Pancreas (tissue), 10 donors: ENCODE data around the gene NEGR1. TPM values are rescaled to one million over a fixed set of nuclear protein-coding genes. Genes with fewer than 3 reads are reported as not detected.
"Not testable (repeated sequence)": the region's sequence is repeated elsewhere in the genome, so short reads cannot be mapped to it uniquely, and the experiment has no call there.

ENCODE experiments used
- ATAC-seq, 4 donors: fragments of 200-7000 bp; cut with Tn5 transposase; one replicate each; pipeline versions ENCODE4 v1.8.0 to v1.9.1; 2020; ENCODE audit warnings: mild to moderate bottlenecking in 4 of 4, moderate library complexity in 4 of 4
- DNase-seq, 6 donors: peaks; one replicate each; pipeline ENCODE4 v3.0.0-alpha.2; 2020
- FAIRE-seq: peaks from 2 replicates; lab custom pipeline; 2012; peaks lifted over from hg19 to GRCh38; lab: Jason Lieb, UNC
- H3K27ac ChIP-seq, 4 donors: fragments of 200-600 bp; sonication (generic); 1 replicate in 3 of 4; 2 replicates in 1 of 4; pipeline versions ENCODE4 v1.5.0 to v1.8.0; 2020
- H3K27me3 ChIP-seq, 4 donors: fragments of 200-600 bp; one replicate each; pipeline ENCODE4 v1.8.0; 2021
- H3K36me3 ChIP-seq, 3 donors: fragments of 200-600 bp; sonication (generic) in 1 of 3; one replicate each; pipeline versions ENCODE4 v1.5.0 to v1.8.0; 2020 to 2021
- H3K4me1 ChIP-seq, 3 donors: fragments of 200-600 bp; one replicate each; pipeline ENCODE4 v1.8.0; 2021
- H3K4me3 ChIP-seq, 4 donors: fragments of 200-600 bp; sonication (generic) in 2 of 4; one replicate each; pipeline versions ENCODE4 v1.5.0 to v1.8.0; 2020 to 2021
- H3K9me3 ChIP-seq, 4 donors: fragments of 200-600 bp; one replicate each; pipeline ENCODE4 v1.8.0; 2021
- CTCF ChIP-seq, 4 donors: fragments of 200-600 bp; sonication (generic) in 3 of 4; IDR thresholded peaks; one replicate each; pipeline versions ENCODE4 v1.5.0 to v1.8.0; 2021; ENCODE audit warnings: antibody characterized with exemption in 4 of 4
- WGBS, 2 donors: extraction: QIAGEN DNeasy Blood & Tissue Kit; methylation state at CpG; one replicate each; pipeline ENCODE4 v1.1.7; 2013; 5-methylcytosine and 5-hydroxymethylcytosine counted together
- intact Hi-C, 3 donors: fragments of 100-400 bp; cut with DNase I; formaldehyde crosslinking; loops; one replicate each; pipeline versions ENCODE4 v1.11.1 to v1.14.2; 2022
- polyA plus RNA-seq, 2 donors: library from polyadenylated mRNA; stranded (reverse); fragments of 200-250 nt; gene quantifications; one replicate each; pipeline ENCODE4 v1.2.3, GENCODE V29; 2013
- total RNA-seq, 6 donors: library from RNA; stranded (reverse); fragmentation: NEBNext Ultra II Directional in 4 of 6; extraction: Animal tissue kit (Norgen Biotek cat#: 25700) in 4 of 6; gene quantifications; one replicate each; pipeline versions ENCODE4 v1.2.1 to v1.2.4, GENCODE V29; 2021 to 2023
- donor health status: healthy with polysubstance abuse.
- donor health status: DM: no; HTN: no; CAD: no; lungs with moderate emphysema.
- donor health status: DM: no; HTN: no; CAD: no.
- donor health status: control.
- donor health status: control.
- donor health status: Bipolar disorder and iron deficiency.
- donor health status: DM: yes; HTN: yes; CAD: no.
- donor health status: DM: no; HTN: no; CAD: no.
- donor health status: DM: no; HTN: no; CAD: no.
- donor health status: DM: yes; HTN: yes; CAD: no.

Gene NEGR1
- total and polyA plus RNA-seq, 8 donors = 1.2 to 9.3 (median 3.4) TPM

DNA sequence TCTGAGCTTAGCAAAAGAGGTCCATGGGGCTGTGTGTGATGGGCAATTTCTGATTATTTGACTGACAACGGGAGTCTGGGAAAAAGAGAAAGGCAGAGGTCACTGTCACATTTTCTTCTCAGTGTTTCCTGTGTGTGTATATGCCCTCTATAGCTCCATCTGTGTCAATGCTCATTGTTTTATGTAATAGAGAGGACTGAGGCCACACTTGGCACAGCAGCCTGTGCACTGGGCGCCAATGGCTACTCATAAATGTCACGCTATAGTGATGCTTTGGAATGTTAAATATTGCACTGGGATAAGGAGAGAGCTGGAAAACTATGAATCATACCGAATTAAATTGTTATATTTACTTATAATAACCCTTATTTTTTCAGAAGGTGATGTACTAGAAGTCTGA lies 365.4 kb downstream of the NEGR1 start:
- FAIRE-seq (no peak), ATAC-seq (no peak), DNase-seq (no peak)
- H3K36me3 ChIP-seq = no peaks in the 10 kb centered on the region
- H3K27ac ChIP-seq = no peak overlapping the region
- H3K4me1 ChIP-seq = no peaks in the 10 kb centered on the region
- no peaks in the 10 kb centered on the region for H3K27me3 ChIP-seq
- no peaks in the 10 kb centered on the region for H3K9me3 ChIP-seq
- no peak for TF ChIP-seq CTCF (IDR thresholded peaks at IDR 0.05)
- H3K4me3 ChIP-seq = no peak overlapping the region
- intact Hi-C loops = no loop called here
- WGBS, 2 donors = 78 to 86% methylated on average over 4 of the region's 4 CpGs

DNA sequence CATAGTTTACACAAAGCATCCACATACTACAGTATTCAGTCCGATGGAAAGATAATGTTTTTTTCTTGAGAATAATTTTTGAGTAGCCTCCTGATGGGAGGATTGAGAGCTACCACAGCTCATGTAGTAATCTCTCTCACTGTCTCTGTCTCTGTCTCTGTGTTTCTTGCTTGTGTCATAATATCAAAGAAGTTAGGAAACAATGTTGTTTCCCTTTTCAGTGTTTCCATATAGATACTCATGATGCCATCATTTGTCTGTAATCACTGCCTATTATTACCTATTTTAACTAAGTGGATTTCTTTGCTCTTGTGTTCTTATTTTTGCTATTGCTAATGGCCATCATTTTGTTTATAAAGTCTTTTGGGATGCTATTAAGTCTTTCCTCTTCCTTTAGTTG lies 367.7 kb downstream of the NEGR1 start:
- Histone ChIP-seq H3K27ac (no peak overlapping the region), H3K4me1 (no peaks in the 10 kb centered on the region), H3K36me3 (no peaks in the 10 kb centered on the region), H3K9me3 (no peaks in the 10 kb centered on the region), H3K27me3 (no peaks in the 10 kb centered on the region), H3K4me3 (no peak overlapping the region)
- no peak for FAIRE-seq
- intact Hi-C loops = no loop called here
- WGBS, 2 donors = 78 to 84% methylated on average over 1 of the region's 1 CpG
- DNase-seq = no peak
- no peak for TF ChIP-seq CTCF (IDR thresholded peaks at IDR 0.05)
- ATAC-seq = no peak

GRCh38 chr1:71908871-71909390 lies 373.4 kb downstream of the NEGR1 start:
- no peaks in the 10 kb centered on the region for H3K9me3 ChIP-seq
- H3K27me3 ChIP-seq = no peaks in the 10 kb centered on the region
- ATAC-seq (no peak), DNase-seq (no peak), FAIRE-seq (no peak)
- intact Hi-C loops = no loop called here
- no peak overlapping the region for H3K27ac ChIP-seq
- H3K36me3 ChIP-seq = no peaks in the 10 kb centered on the region
- WGBS, 2 donors = 67 to 70% methylated on average over 1 of the region's 1 CpG
- no peaks in the 10 kb centered on the region for H3K4me1 ChIP-seq
- no peak overlapping the region for H3K4me3 ChIP-seq
- no peak for TF ChIP-seq CTCF (IDR thresholded peaks at IDR 0.05)

- Histone ChIP-seq H3K27ac (no peak overlapping the region), H3K27me3 (no peaks in the 10 kb centered on the region), H3K4me1 (peaks cover 0 to under 1% (median 0%) of the 10 kb centered on the region in 3 donors), H3K4me3 (no peak overlapping the region), H3K9me3 (no peaks in the 10 kb centered on the region), H3K36me3 (no peaks in the 10 kb centered on the region)
- no peak for ATAC-seq
- FAIRE-seq = peak; percentile 34
- intact Hi-C loops = no loop called here
- WGBS, 2 donors = 39 to 71% methylated on average over 1 of the region's 1 CpG
- TF ChIP-seq CTCF (IDR thresholded peaks at IDR 0.05) = no peak
- DNase-seq = no peak
Observed at GRCh38 chr1:71908303-71908702, 374.0 kb downstream of the NEGR1 start.

GRCh38 chr1:71899881-71900280 lies 382.5 kb downstream of the NEGR1 start:
- Histone ChIP-seq H3K27ac (no peak overlapping the region), H3K4me1 (peaks cover 0 to 4% (median 0%) of the 10 kb centered on the region in 3 donors), H3K27me3 (no peaks in the 10 kb centered on the region), H3K36me3 (no peaks in the 10 kb centered on the region), H3K9me3 (no peaks in the 10 kb centered on the region), H3K4me3 (no peak overlapping the region)
- FAIRE-seq = no peak
- ATAC-seq = no peak
- TF ChIP-seq CTCF (IDR thresholded peaks at IDR 0.05) = no peak
- intact Hi-C loops = no loop called here
- 57 to 64% methylated on average over 2 of the region's 2 CpGs for WGBS, 2 donors
- no peak for DNase-seq

- H3K27me3 ChIP-seq, DNase-seq, intact Hi-C loops, H3K9me3 ChIP-seq, H3K36me3 ChIP-seq, H3K27ac ChIP-seq, H3K4me1 ChIP-seq, FAIRE-seq, ATAC-seq, H3K4me3 ChIP-seq: not testable (repeated sequence)
- WGBS, 2 donors = 92 to 95% methylated on average over 23 of the region's 23 CpGs
Observed at GRCh38 chr1:71888166-71888565, 394.2 kb downstream of the NEGR1 start.
